ENCODE measurements around the gene NFKBIE. TPM values are rescaled to one million over a fixed set of nuclear protein-coding genes. Genes with fewer than 3 reads are reported as not detected.

Gene NFKBIE
- total RNA-seq, 2 experiments from 2014 or later: 24.5 to 37.7 TPM

- Mint-ChIP-seq H3K9me3 (ENCODE audit: low read depth) (no peaks in the 10 kb centered on the region), H3K4me1 (peaks cover 24% of the 10 kb centered on the region), H3K4me3 (no peak overlapping the region), H3K36me3 (no peaks in the 10 kb centered on the region), H3K27me3 (no peaks in the 10 kb centered on the region), H3K27ac (no peak overlapping the region)
- ATAC-seq (no peak), DNase-seq (no peak)
- CTCF ChIA-PET: interaction anchor here (1.5 to 1.7 kb wide), 2 partner anchors 10 to 30 kb away, joined by 3 to 10 read pairs; no protein-coding TSS in a partner anchor
These were observed 38.1 kb downstream of the NFKBIE start for GRCh38 chr6:44227148-44227793.

GRCh38 chr6:44226368-44227147, 38.8 kb downstream of the NFKBIE start:
- no peak overlapping the region for H3K27ac Mint-ChIP-seq
- peaks cover 27% of the 10 kb centered on the region for H3K4me1 Mint-ChIP-seq
- H3K27me3 Mint-ChIP-seq: no peaks in the 10 kb centered on the region
- ATAC-seq: no peak
- H3K4me3 Mint-ChIP-seq: no peak overlapping the region
- no peak for DNase-seq
- H3K36me3 Mint-ChIP-seq: no peaks in the 10 kb centered on the region
- H3K9me3 Mint-ChIP-seq (ENCODE audit: low read depth): no peaks in the 10 kb centered on the region
- CTCF ChIA-PET: interaction anchor here (1.2 to 6.8 kb wide), 2 partner anchors 9 to 21 kb away, joined by 3 to 88 read pairs; no protein-coding TSS in a partner anchor

- CTCF ChIA-PET: interaction anchor here (1.2 to 6.8 kb wide), 3 partner anchors 10 to 32 kb away, joined by 3 to 88 read pairs (median 17); partner anchors contain the start of gene SLC35B2
- peaks cover 31% of the 10 kb centered on the region for H3K4me1 Mint-ChIP-seq
- H3K4me3 Mint-ChIP-seq: no peak overlapping the region
- H3K9me3 Mint-ChIP-seq (ENCODE audit: low read depth): no peaks in the 10 kb centered on the region
- H3K27me3 Mint-ChIP-seq: no peaks in the 10 kb centered on the region
- H3K27ac Mint-ChIP-seq: no peak overlapping the region
- DNase-seq (no peak), ATAC-seq (no peak)
- no peaks in the 10 kb centered on the region for H3K36me3 Mint-ChIP-seq
These were observed 39.6 kb downstream of the NFKBIE start for GRCh38 chr6:44225579-44226325.

- H3K4me1 Mint-ChIP-seq: peaks cover 33% of the 10 kb centered on the region
- H3K36me3 Mint-ChIP-seq: no peaks in the 10 kb centered on the region
- ATAC-seq: no peak
- CTCF ChIA-PET: interaction anchor here (0.7 to 6.8 kb wide), 11 partner anchors 11 to 128 kb away, joined by 3 to 88 read pairs (median 4); partner anchors contain the start of genes HSP90AB1 and SLC35B2
- peak overlapping the region; percentile 77 for H3K4me3 Mint-ChIP-seq
- no peaks in the 10 kb centered on the region for H3K27me3 Mint-ChIP-seq
- DNase-seq: no peak
- no peak overlapping the region for H3K27ac Mint-ChIP-seq
- H3K9me3 Mint-ChIP-seq (ENCODE audit: low read depth): no peaks in the 10 kb centered on the region
These were observed 40.4 kb downstream of the NFKBIE start for GRCh38 chr6:44224965-44225305.

GRCh38 chr6:44224029-44224964, 41.1 kb downstream of the NFKBIE start:
- DNase-seq (no peak), ATAC-seq (peak; percentile 5)
- Mint-ChIP-seq H3K4me1 (peaks cover 34% of the 10 kb centered on the region), H3K4me3 (peak overlapping the region; percentile 77), H3K27ac (peak overlapping the region; percentile 71), H3K27me3 (no peaks in the 10 kb centered on the region), H3K9me3 (ENCODE audit: low read depth) (no peaks in the 10 kb centered on the region), H3K36me3 (no peaks in the 10 kb centered on the region)
- CTCF ChIA-PET: interaction anchor here (0.7 to 6.8 kb wide), 12 partner anchors 10 to 128 kb away, joined by 3 to 88 read pairs (median 4); partner anchors contain the start of genes HSP90AB1 and SLC35B2

GRCh38 chr6:44223319-44224028, 41.9 kb downstream of the NFKBIE start, which contains the start of gene SLC29A1:
SLC29A1 (plus strand) TSS chr6:44223595; CDS start chr6:44227314, 3,719 bp downstream.
- Mint-ChIP-seq H3K27ac (peak within 1 kb of the TSS; percentile 71), H3K27me3 (peaks cover 2% of the 10 kb centered on the region), H3K4me1 (peaks cover 37% of the 10 kb centered on the region), H3K4me3 (peak within 1 kb of the TSS; percentile 77), H3K9me3 (ENCODE audit: low read depth) (no peaks in the 10 kb centered on the region), H3K36me3 (no peaks in the 10 kb centered on the region)
- ATAC-seq: peak; percentile 84
- CTCF ChIA-PET: interaction anchor here (0.9 to 6.8 kb wide), 8 partner anchors 10 to 126 kb away, joined by 3 to 88 read pairs (median 4); partner anchors contain the start of genes HSP90AB1 and SLC35B2
- peak; percentile 88 for DNase-seq

GRCh38 chr6:44222486-44223318, 42.6 kb downstream of the NFKBIE start:
- Mint-ChIP-seq H3K27ac (peak overlapping the region; percentile 56), H3K27me3 (peaks cover 7% of the 10 kb centered on the region), H3K9me3 (ENCODE audit: low read depth) (no peaks in the 10 kb centered on the region), H3K36me3 (no peaks in the 10 kb centered on the region), H3K4me1 (peaks cover 37% of the 10 kb centered on the region), H3K4me3 (peak overlapping the region; percentile 77)
- ATAC-seq (no peak), DNase-seq (no peak)
- CTCF ChIA-PET: interaction anchor here (0.9 to 6.8 kb wide), 8 partner anchors 9 to 124 kb away, joined by 3 to 88 read pairs (median 4); partner anchors contain the start of genes HSP90AB1 and SLC35B2

- DNase-seq (no peak), ATAC-seq (no peak)
- Mint-ChIP-seq H3K9me3 (ENCODE audit: low read depth) (no peaks in the 10 kb centered on the region), H3K27ac (no peak overlapping the region), H3K27me3 (peaks cover 11% of the 10 kb centered on the region), H3K4me1 (peaks cover 37% of the 10 kb centered on the region), H3K36me3 (no peaks in the 10 kb centered on the region), H3K4me3 (no peak overlapping the region)
- CTCF ChIA-PET: interaction anchor here (0.6 to 6.8 kb wide), 9 partner anchors 9 to 123 kb away, joined by 3 to 88 read pairs (median 4); partner anchors contain the start of genes HSP90AB1 and TMEM151B
These were observed 43.4 kb downstream of the NFKBIE start for GRCh38 chr6:44221961-44222335.

GRCh38 chr6:44221291-44221960, 43.9 kb downstream of the NFKBIE start:
- Mint-ChIP-seq H3K36me3 (no peaks in the 10 kb centered on the region), H3K27me3 (peaks cover 11% of the 10 kb centered on the region), H3K4me3 (no peak overlapping the region), H3K9me3 (ENCODE audit: low read depth) (no peaks in the 10 kb centered on the region), H3K27ac (peak overlapping the region; percentile 3), H3K4me1 (peaks cover 37% of the 10 kb centered on the region)
- CTCF ChIA-PET: interaction anchor here (0.6 to 6.8 kb wide), 17 partner anchors 9 to 123 kb away, joined by 3 to 88 read pairs (median 3); partner anchors contain the start of genes HSP90AB1 and TMEM151B
- peak; percentile 64 for ATAC-seq
- DNase-seq: peak; percentile 85

GRCh38 chr6:44220913-44221290, 44.4 kb downstream of the NFKBIE start:
- CTCF ChIA-PET: interaction anchor here (0.6 to 6.8 kb wide), 14 partner anchors 8 to 82 kb away, joined by 3 to 88 read pairs (median 4); partner anchors contain the start of gene HSP90AB1
- Mint-ChIP-seq H3K9me3 (ENCODE audit: low read depth) (no peaks in the 10 kb centered on the region), H3K36me3 (no peaks in the 10 kb centered on the region), H3K4me3 (no peak overlapping the region), H3K27ac (peak overlapping the region; percentile 3), H3K27me3 (peaks cover 11% of the 10 kb centered on the region), H3K4me1 (peaks cover 36% of the 10 kb centered on the region)
- ATAC-seq: no peak
- no peak for DNase-seq
